Endodermal cell (in vitro differentiated cells): ENCODE data around the gene DCLK1. TPM values are rescaled to one million over a fixed set of nuclear protein-coding genes. Genes with fewer than 3 reads are reported as not detected.

Source experiments
- DNase-seq: peaks from one replicate; pipeline ENCODE4 v3.0.0-alpha.2; 2017
- H3K27ac ChIP-seq: 2 replicates; pipeline ENCODE4 v1.5.1; 2013; ENCODE audit warnings: mild to moderate bottlenecking, low read depth, low read length, moderate library complexity
- H3K27me3 ChIP-seq: 2 replicates; pipeline ENCODE4 v1.6.1; 2013; ENCODE audit warnings: mild to moderate bottlenecking, low read length, moderate library complexity; ENCODE audit not compliant: insufficient read depth, control insufficient read depth, poor library complexity, severe bottlenecking
- H3K36me3 ChIP-seq: 2 replicates; pipeline ENCODE4 v1.7.0; 2013; ENCODE audit warnings: mild to moderate bottlenecking, low read length, moderate library complexity; ENCODE audit not compliant: control insufficient read depth, insufficient read depth
- H3K4me1 ChIP-seq: one replicate; pipeline ENCODE4 v1.7.0; 2013; ENCODE audit warnings: low read length; ENCODE audit not compliant: control insufficient read depth, insufficient read depth
- H3K4me3 ChIP-seq: 2 replicates; pipeline ENCODE4 v1.5.1; 2013; ENCODE audit warnings: mild to moderate bottlenecking, low read length, moderate library complexity
- H3K9ac ChIP-seq: 2 replicates; pipeline ENCODE4 v1.6.1; 2013; ENCODE audit warnings: mild to moderate bottlenecking, low read length, moderate library complexity; ENCODE audit not compliant: poor library complexity, severe bottlenecking; ENCODE audit errors: extremely low read depth
- H3K9me3 ChIP-seq: 2 replicates; pipeline ENCODE4 v1.6.1; 2013; ENCODE audit warnings: mild to moderate bottlenecking, low read length, moderate library complexity; ENCODE audit not compliant: control insufficient read depth
- H3K27ac Mint-ChIP-seq: 2 replicates; pipeline ENCODE4 v1.8.0; 2020; ENCODE audit warnings: mixed read lengths
- H3K27me3 Mint-ChIP-seq: 2 replicates; pipeline ENCODE4 v1.8.0; 2021; ENCODE audit warnings: mild to moderate bottlenecking, mixed read lengths; ENCODE audit not compliant: insufficient read depth
- H3K36me3 Mint-ChIP-seq: 2 replicates; pipeline ENCODE4 v1.8.0; 2020; ENCODE audit warnings: low read depth, mixed read lengths
- H3K4me1 Mint-ChIP-seq: 2 replicates; pipeline ENCODE4 v1.8.0; 2020; ENCODE audit warnings: mixed read lengths
- H3K4me3 Mint-ChIP-seq: 2 replicates; pipeline ENCODE4 v1.8.0; 2020; ENCODE audit warnings: mild to moderate bottlenecking, moderate library complexity, mixed read lengths
- H3K9me3 Mint-ChIP-seq: 2 replicates; pipeline ENCODE4 v1.8.0; 2020; ENCODE audit warnings: mild to moderate bottlenecking, mixed read lengths
- WGBS, 2 experiments: methylation state at CpG; one replicate each; pipeline versions ENCODE4 v1.1.5 to v1.1.7; 2013; ENCODE audit warnings: missing lambda C conversion rate in 2 of 2, mixed read lengths in 1 of 2; ENCODE audit not compliant: insufficient coverage in 1 of 2, insufficient read length in 1 of 2; 5-methylcytosine and 5-hydroxymethylcytosine counted together
- total RNA-seq, 2 donors: library from RNA; stranded (reverse); fragmentation: NEBNext Ultra II Directional in 1 of 2; extraction: Animal tissue kit (Norgen Biotek cat#: 25700) in 1 of 2; gene quantifications; 2 replicates in 1 of 2; 3 replicates in 1 of 2; pipeline ENCODE4 v1.2.1, GENCODE V29; 2021
- TF ChIP-seq, protein P1 (sequence below): fragments of 200-600 bp; sonication (generic); conservative IDR thresholded peaks from 2 replicates; pipeline ENCODE4 v1.5.0; 2021; ENCODE audit warnings: antibody characterized with exemption, mild to moderate bottlenecking

Gene DCLK1
- total RNA-seq, 2 donors from 2014 or later: 3.0 to 32.8 TPM

- 87 to 100% methylated on average over 1 to 4 of the region's 4 CpGs for WGBS, 2 experiments
- TF ChIP-seq, protein P1, sequence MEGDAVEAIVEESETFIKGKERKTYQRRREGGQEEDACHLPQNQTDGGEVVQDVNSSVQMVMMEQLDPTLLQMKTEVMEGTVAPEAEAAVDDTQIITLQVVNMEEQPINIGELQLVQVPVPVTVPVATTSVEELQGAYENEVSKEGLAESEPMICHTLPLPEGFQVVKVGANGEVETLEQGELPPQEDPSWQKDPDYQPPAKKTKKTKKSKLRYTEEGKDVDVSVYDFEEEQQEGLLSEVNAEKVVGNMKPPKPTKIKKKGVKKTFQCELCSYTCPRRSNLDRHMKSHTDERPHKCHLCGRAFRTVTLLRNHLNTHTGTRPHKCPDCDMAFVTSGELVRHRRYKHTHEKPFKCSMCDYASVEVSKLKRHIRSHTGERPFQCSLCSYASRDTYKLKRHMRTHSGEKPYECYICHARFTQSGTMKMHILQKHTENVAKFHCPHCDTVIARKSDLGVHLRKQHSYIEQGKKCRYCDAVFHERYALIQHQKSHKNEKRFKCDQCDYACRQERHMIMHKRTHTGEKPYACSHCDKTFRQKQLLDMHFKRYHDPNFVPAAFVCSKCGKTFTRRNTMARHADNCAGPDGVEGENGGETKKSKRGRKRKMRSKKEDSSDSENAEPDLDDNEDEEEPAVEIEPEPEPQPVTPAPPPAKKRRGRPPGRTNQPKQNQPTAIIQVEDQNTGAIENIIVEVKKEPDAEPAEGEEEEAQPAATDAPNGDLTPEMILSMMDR: no peak
- H3K27me3 ChIP-seq: no peaks in the 10 kb centered on the region
- peaks cover 3% of the 10 kb centered on the region for H3K4me1 ChIP-seq
- Mint-ChIP-seq H3K27ac (no peak overlapping the region), H3K27me3 (peaks cover 7% of the 10 kb centered on the region), H3K4me3 (no peak overlapping the region), H3K9me3 (no peaks in the 10 kb centered on the region), H3K4me1 (peaks cover 30% of the 10 kb centered on the region), H3K36me3 (no peaks in the 10 kb centered on the region)
- H3K27ac ChIP-seq: no peak overlapping the region
- no peaks in the 10 kb centered on the region for H3K9me3 ChIP-seq
- DNase-seq: no peak
- no peaks in the 10 kb centered on the region for H3K36me3 ChIP-seq
- no peak overlapping the region for H3K4me3 ChIP-seq
- no peak overlapping the region for H3K9ac ChIP-seq
Measured at GRCh38 chr13:35884211-35884760, 246.9 kb downstream of the DCLK1 start.

DNA sequence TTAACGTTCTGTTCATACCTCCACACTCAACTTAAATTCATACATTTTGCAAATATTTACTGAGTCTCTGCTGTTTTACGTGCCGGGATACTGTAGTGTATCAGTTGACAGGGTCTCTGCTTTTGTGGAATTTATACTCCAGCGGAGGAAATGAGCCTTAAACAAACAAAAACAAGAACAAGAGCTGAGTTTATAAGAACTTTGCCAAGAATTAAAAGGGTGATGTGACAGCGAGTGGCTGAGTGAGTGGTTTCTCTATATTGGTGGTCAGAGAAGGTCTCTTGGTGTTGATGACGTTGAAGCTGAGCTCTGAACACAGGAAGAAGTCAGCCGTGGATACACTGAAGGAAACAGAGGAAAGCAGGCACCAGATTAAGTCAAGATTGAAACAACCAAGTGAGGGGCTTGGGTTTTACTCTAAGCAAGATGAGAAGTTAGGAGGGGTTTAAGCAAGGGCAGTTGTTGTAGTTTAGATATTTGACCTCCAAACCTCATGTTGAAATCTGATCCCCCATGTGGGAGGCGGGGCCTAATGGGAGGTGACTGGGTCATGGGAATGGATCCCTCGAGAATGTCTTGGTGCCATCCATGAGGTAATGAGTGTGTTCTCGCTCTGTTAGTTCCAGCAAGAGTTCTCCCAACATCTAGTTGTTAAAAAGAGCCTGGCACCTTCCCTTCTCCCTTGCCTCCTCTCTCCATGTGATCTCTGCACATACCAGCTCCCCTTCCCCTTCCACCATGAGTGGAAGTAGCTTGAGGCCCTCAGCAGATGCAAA, 248.3 kb downstream of the DCLK1 start:
- Histone ChIP-seq H3K4me3 (no peak overlapping the region), H3K9ac (no peak overlapping the region), H3K4me1 (peaks cover 3% of the 10 kb centered on the region), H3K9me3 (no peaks in the 10 kb centered on the region), H3K36me3 (no peaks in the 10 kb centered on the region), H3K27ac (no peak overlapping the region), H3K27me3 (no peaks in the 10 kb centered on the region)
- DNase-seq: peak; percentile 53
- Mint-ChIP-seq H3K4me3 (no peak overlapping the region), H3K4me1 (peaks cover 17% of the 10 kb centered on the region), H3K27me3 (peaks cover 7% of the 10 kb centered on the region), H3K9me3 (no peaks in the 10 kb centered on the region), H3K36me3 (no peaks in the 10 kb centered on the region), H3K27ac (no peak overlapping the region)
- TF ChIP-seq, protein P1: no peak
- 83 to 88% methylated on average over 6 to 10 of the region's 10 CpGs for WGBS, 2 experiments

GRCh38 chr13:35881360-35881759, 249.8 kb downstream of the DCLK1 start:
- H3K27ac Mint-ChIP-seq: no peak overlapping the region
- H3K4me3 Mint-ChIP-seq: no peak overlapping the region
- H3K36me3 ChIP-seq: no peaks in the 10 kb centered on the region
- no peaks in the 10 kb centered on the region for H3K9me3 Mint-ChIP-seq
- H3K4me1 ChIP-seq: peaks cover 3% of the 10 kb centered on the region
- no peaks in the 10 kb centered on the region for H3K27me3 Mint-ChIP-seq
- no peak overlapping the region for H3K27ac ChIP-seq
- H3K36me3 Mint-ChIP-seq: no peaks in the 10 kb centered on the region
- peaks cover 13% of the 10 kb centered on the region for H3K4me1 Mint-ChIP-seq
- WGBS, 2 experiments: 94 to 100% methylated on average over 1 of the region's 1 CpG
- no peaks in the 10 kb centered on the region for H3K27me3 ChIP-seq
- DNase-seq: no peak
- no peak overlapping the region for H3K9ac ChIP-seq
- TF ChIP-seq, protein P1: no peak
- H3K9me3 ChIP-seq: no peaks in the 10 kb centered on the region
- H3K4me3 ChIP-seq: no peak overlapping the region
